Hindlimb muscle (tissue), 1 donor: Measurements from ENCODE around the gene MUC6. TPM values are rescaled to one million over a fixed set of nuclear protein-coding genes. Genes with fewer than 3 reads are reported as not detected.

Experiments
- DNase-seq: peaks from one replicate; pipeline ENCODE4 v3.0.0-alpha.2; 2013
- polyA plus RNA-seq: library from polyadenylated mRNA; unstranded; fragments of 120-200 nt; gene quantifications from one replicate; pipeline ENCODE4 v1.2.1, GENCODE V29; 2013; ENCODE audit not compliant: insufficient read length

The MUC6 gene, protein sequence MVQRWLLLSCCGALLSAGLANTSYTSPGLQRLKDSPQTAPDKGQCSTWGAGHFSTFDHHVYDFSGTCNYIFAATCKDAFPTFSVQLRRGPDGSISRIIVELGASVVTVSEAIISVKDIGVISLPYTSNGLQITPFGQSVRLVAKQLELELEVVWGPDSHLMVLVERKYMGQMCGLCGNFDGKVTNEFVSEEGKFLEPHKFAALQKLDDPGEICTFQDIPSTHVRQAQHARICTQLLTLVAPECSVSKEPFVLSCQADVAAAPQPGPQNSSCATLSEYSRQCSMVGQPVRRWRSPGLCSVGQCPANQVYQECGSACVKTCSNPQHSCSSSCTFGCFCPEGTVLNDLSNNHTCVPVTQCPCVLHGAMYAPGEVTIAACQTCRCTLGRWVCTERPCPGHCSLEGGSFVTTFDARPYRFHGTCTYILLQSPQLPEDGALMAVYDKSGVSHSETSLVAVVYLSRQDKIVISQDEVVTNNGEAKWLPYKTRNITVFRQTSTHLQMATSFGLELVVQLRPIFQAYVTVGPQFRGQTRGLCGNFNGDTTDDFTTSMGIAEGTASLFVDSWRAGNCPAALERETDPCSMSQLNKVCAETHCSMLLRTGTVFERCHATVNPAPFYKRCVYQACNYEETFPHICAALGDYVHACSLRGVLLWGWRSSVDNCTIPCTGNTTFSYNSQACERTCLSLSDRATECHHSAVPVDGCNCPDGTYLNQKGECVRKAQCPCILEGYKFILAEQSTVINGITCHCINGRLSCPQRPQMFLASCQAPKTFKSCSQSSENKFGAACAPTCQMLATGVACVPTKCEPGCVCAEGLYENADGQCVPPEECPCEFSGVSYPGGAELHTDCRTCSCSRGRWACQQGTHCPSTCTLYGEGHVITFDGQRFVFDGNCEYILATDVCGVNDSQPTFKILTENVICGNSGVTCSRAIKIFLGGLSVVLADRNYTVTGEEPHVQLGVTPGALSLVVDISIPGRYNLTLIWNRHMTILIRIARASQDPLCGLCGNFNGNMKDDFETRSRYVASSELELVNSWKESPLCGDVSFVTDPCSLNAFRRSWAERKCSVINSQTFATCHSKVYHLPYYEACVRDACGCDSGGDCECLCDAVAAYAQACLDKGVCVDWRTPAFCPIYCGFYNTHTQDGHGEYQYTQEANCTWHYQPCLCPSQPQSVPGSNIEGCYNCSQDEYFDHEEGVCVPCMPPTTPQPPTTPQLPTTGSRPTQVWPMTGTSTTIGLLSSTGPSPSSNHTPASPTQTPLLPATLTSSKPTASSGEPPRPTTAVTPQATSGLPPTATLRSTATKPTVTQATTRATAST (N-terminal part only)
- 0.10 TPM for polyA plus RNA-seq

DNA sequence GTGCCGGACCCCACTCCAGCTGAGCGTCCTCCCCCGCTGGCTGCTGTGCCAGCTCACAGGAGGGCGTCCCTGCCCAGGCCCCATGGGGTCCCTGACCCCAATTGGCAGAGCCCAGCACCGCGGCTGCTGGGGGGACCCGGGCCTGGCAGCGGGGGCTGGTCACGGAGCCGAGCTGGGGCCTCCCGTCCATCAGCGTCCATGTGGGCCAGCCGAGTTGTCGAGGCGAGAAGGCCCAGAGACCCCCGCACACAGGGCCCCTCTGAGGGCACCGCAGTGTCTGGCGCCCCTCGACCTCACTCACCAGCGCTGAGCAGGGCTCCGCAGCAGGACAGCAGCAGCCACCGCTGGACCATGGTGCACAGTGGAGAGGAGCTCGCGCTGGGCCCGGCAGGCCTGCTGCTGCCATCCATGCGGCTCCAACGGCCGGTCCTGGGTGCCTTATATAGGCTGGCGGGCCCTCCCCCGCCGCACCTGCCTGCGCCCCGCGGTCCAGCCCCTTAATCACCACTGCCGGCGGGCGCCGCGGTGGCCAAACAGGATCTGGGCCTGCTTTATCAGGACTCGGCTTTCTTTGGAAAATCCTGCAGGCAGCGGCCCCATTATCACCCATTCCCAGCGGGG, at the start of gene MUC6:
Gene MUC6 (minus strand): TSS at position 416 of the 621 bp plus-strand sequence. CDS start 63 bp downstream, at position 353.
- no peak for DNase-seq

DNA sequence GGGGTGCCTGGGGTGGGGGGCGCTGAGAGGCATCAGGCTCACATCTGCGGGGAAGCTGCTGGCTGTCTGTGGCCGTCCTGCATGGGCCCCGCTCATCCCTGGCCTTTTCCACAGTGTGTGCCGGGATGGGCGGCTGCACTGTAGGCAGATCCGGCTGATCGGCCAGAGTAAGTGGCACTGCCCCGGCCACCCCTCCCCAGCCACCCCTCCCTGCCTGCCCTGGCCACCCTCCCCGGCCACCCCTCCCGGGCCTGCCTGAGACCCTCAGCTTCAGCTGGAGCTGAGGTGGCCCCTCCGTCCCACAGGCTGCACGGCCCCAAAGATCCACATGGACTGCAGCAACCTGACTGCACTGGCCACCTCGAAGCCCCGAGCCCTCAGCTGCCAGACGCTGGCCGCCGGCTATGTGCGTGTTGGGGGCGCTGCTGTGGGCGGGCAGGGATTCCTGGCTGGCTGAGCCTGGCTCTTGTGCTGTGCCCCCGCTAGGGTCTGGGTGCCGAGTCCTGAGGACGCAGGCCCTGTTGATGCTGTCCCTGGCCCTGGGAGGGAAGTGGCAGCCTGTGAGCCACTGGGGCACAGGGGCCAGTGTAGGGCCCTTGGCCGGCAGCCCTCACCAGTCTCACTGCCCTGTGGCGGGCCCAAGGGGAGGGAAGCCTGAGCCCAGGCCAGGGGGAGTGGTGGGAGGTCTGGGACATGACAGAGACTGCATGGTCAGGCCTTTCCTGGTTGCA, 49.1 kb upstream of the MUC6 start:
- no peak for DNase-seq

DNA sequence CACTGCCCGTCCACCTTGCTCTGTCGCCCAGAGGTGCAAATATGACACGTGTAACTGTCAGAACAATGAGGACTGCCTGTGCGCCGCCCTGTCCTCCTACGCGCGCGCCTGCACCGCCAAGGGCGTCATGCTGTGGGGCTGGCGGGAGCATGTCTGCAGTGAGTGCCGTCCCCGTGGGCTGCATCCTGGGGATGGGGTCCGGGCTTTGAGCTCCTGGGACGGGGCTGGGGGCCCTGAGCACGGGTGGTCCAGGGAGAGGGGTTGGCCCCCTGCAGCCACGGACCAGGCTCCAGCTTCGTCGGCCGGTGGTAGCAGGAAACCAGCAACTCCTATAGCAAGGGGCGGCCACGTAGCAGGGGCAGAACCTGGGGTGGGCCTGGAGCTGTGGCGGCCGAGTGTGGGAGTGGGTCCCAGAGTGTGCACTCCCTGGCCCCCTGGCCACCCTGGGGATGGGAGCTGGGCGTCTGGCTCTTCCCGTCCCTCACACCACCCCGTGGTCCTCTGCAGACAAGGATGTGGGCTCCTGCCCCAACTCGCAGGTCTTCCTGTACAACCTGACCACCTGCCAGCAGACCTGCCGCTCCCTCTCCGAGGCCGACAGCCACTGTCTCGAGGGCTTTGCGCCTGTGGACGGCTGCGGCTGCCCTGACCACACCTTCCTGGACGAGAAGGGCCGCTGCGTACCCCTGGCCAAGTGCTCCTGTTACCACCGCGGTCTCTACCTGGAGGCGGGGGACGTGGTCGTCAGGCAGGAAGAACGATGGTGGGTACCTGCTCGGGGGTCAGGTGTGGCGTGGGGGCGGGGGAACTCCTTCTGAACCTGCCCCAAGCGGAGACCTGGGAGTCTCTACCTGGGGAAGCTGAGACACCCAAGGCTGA, 48.3 kb upstream of the MUC6 start:
- DNase-seq, result no peak

DNA sequence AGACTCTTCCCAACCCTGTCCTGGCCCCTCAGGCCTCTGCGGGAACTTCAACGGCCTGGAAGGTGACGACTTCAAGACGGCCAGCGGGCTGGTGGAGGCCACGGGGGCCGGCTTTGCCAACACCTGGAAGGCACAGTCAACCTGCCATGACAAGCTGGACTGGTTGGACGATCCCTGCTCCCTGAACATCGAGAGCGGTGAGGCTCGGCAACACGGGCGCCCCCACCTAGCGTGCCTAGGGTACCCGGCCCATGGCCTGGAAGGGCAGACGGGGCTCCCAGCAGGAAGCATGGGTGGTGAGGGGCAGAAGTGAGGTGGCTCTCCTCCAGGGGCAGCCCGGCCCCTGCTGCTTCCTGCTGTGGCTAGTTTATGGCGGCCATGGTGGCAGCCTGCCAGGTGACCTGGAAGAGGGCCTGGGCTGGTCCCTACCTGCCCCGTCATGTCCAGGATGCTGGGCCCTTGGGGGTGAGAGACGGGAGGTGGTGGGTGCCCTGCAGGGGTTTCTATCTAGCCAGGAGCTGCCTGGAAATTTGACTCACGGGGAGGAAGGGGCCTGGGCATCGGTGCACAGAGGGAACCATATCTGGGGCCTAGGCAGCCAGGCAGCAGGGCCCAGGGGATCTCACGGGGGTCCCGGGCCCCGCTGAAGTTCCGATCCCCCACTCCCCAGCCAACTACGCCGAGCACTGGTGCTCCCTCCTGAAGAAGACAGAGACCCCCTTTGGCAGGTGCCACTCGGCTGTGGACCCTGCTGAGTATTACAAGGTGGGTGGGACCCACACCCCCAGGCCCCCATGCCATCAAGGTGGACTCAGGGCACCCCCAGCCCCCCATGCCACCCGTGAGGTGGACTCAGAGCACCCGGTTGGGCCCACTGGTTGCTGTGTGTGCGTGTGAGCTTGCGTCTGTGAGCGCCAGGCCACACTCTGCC, 47.4 kb upstream of the MUC6 start:
- no peak for DNase-seq

DNA sequence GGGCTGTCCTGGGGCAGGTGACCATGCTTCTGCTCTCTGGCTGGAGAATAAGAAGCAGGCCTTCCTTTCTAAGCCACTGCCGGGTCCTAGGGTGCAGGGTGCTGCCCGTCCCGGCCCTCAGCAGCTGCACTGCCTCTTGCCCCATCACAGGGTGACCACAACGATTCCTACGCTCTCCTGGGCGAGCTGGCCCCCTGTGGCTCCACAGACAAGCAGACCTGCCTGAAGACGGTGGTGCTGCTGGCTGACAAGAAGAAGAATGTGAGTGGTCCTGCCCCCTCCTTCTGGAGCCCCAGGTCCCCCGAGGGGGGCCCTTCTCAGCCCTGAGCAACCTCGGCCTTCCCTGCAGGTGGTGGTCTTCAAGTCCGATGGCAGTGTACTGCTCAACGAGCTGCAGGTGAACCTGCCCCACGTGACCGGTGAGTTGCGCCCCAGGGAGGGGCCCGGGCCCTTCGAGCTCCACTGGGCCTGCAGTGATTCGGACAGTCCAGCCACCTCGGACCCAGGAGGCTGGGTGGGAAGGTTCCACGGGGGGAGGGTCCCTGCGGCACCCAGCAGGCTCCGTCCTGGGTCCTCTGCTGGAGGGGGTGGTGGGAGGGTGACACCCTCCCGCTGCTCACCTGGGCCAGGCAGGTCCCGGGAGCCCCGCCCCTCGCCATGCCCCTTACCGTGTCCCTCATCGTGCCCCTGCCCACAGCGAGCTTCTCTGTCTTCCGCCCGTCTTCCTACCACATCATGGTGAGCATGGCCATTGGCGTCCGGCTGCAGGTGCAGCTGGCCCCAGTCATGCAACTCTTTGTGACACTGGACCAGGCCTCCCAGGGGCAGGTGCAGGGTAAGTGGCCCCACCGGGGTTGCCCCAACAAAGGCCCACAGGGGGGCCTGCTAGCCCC, 46.5 kb upstream of the MUC6 start:
- no peak for DNase-seq

DNA sequence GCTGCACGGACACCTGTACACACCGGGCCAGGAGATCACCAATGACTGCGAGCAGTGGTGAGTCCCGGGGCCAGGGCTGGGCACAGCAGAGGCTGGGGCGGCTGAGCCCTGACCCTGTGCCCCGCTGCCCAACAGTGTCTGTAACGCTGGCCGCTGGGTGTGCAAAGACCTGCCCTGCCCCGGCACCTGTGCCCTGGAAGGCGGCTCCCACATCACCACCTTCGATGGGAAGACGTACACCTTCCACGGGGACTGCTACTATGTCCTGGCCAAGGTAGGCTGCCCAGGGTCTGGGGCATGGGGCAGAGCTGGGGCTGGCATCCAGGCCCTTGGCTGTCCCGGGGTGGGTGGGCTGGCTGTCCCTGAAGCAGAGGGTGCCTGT, 45.8 kb upstream of the MUC6 start:
- no peak for DNase-seq

DNA sequence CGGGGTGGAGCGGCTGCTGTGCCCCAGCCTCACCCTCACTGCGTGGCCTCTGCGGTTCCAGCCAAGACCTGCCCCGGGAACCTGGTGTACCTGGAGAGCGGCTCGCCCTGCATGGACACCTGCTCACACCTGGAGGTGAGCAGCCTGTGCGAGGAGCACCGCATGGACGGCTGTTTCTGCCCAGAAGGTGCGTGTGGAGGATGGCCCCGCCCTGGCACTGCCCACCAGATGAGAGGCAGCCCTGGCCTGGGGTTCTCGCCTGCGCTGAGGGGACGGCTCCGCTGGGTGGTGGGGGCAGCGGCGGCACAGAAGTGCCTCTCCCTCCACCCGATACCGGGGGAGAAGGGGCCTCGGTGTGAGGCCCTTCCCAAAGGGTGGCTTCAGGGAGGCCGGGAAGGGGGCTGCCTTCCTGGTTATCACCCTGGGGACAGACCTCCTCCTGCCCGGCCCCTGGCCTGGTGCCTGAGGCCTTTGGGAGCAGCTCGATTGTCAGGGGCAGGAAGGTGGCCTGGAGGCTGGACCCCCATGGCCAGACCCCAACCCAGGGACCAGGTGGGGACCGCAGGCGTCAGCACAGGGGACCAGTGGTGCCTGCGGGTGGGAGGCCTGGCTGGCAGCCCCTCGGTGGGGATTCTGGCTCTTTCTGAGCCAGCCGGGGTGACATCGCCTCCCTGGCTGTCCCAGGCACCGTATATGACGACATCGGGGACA, 45.2 kb upstream of the MUC6 start:
- DNase-seq, result no peak

DNA sequence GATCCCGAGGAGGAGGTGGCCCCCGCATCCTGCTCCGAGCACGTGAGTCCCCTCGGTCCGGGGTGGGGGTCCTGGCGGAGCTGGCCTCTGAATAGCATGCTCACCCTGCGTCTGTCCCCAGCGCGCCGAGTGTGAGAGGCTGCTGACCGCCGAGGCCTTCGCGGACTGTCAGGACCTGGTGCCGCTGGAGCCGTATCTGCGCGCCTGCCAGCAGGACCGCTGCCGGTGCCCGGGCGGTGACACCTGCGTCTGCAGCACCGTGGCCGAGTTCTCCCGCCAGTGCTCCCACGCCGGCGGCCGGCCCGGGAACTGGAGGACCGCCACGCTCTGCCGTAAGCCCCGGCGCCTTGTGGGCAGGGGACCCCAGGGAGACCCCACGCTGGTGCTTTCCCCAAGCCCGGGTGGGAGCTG, 41.7 kb upstream of the MUC6 start:
- no peak for DNase-seq

DNA sequence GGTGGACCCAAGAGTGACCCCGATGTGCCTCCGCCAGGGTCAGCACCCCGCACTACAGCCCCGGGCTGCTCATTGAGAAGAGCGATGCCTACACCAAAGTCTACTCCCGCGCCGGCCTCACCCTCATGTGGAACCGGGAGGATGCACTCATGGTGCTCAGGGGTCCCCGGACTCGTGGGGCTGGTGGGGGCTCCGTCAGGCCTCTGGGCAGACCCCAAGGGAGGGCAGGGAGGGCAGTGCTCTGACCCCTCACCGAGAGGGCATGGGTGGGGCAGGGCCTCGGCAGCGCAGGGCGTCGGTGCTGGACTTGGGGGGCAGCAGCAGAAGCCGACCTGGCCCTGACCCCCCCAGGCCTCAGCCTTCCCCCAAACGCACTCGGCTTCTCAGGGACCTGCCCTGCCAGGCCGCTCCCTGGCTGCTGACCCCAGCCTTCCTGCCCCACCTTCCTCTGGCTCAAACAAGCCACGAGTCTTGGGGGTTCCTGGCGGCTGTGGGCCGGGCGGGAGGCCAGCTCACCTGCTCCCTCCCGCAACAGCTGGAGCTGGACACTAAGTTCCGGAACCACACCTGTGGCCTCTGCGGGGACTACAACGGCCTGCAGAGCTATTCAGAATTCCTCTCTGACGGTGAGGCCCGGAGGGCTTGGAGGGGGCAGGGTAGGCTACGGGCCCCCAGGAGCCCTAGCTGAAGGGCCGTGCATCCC, 41.0 kb upstream of the MUC6 start:
- no peak for DNase-seq

DNA sequence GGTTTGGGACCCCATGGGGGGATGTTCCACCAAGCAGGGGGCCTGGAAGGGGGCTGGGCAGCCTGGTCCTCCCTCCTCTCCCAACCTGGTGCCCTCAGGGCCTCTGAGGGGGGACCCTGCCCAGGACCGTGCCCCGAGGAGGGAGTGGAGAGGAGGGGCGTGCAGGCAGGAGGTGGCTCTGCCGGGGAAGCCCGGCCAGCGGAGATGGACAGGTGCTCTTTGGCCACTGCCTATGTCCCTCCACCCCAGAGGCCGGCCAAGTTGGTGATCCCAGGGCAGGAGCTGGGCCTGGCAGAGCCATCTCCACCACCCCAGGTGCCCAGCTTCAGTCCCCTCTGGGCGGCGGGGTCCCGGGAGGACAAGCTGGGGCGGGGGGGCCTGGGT, 40.5 kb upstream of the MUC6 start:
- no peak for DNase-seq

DNA sequence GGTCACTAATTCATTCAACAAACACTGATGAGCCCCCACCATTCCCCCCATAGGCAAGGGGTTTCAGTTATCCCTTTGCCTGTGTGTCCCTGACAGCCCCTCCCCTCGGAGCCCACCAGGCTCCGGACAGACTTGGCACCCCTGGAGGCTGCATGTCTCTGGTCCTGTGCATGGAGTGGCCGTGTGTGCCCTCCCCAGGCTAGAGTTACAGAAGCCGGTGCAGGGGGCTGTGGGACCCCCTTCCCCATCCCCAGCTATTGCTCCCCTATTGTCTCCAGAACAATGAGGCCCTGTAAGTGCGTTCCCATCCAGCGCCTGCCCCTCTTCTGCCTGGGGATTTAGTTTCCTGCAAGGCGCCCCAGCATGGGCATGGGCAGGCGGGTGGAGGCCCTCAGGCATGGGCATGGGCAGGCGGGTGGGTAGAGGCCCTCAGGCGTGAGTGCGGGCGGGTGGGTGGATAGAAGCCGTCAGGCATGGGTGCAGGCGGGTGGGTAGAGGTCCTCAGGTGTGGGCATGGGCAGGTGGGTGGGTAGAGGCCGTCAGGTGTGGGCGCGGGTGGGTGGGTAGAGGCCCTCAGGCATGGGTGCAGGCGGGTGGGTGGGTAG, 39.6 kb upstream of the MUC6 start:
- no peak for DNase-seq

DNA sequence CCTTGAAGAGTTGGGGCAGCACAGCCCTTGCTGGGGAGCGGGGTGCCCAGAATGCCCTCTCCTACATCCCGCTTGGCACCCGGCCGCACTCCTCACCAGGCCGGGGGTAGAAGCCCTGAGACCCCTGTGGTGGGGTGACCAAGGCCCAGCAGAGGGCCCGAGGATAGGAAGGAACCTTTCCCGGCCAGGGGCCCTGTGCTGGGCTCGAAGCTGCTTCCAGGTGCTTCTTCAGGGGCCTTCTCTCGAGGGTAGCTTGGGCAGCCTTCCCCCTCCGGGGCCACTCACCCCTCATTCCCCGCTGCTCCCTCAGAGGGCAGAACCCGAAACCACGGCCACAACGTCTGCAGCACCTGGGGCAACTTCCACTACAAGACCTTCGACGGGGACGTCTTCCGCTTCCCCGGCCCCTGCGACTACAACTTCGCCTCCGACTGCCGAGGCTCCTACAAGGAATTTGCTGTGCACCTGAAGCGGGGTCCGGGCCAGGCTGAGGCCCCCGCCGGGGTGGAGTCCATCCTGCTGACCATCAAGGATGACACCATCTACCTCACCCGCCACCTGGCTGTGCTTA, 38.9 kb upstream of the MUC6 start:
- no peak for DNase-seq

DNA sequence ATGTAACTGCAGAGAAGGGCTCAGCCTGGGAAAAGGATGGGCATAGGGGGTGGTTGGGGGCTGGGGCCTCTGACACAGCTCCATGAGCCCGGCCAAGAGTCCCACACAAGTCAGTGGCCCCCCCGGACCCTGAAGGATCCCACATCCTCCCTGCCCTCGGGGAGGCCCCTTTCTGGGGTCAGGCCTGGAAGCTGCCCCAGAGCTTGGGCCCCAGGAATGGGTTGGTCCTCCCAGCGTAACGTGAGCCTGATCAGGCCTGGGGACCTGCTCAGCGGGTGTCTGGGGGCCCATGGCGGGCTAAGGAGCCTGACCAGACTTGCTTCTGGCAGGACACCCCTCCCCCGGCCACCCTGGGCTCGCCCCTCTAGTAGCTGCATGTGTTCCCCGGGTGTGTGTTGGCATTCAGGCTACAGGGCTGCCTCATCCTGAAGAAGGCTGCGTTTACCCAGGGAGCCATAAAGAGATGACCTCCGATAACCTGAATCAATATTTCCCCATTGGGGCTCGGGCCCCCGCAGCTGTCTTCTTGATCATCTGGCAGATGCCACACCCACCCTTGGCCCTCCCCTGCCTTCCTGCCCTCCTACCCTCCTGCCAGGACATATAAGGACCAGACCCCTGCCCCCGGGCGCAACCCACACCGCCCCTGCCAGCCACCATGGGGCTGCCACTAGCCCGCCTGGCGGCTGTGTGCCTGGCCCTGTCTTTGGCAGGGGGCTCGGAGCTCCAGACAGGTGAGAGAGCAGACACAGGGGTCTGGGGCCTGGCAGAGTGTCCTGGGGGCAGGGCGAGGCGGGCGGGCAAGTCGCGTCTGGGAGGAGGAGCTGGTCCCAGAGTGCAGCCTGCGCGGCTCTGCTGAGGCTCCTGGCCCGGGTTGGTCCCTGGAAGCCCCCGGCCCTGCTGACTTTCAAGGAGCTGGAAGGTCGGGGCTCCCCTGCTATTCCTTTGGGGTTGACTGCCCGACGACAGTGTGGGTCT, 38.0 kb upstream of the MUC6 start, which contains the start of gene MUC2:
Gene MUC2 (plus strand): TSS at position 631 of the 978 bp plus-strand sequence.
- DNase-seq, result no peak

DNA sequence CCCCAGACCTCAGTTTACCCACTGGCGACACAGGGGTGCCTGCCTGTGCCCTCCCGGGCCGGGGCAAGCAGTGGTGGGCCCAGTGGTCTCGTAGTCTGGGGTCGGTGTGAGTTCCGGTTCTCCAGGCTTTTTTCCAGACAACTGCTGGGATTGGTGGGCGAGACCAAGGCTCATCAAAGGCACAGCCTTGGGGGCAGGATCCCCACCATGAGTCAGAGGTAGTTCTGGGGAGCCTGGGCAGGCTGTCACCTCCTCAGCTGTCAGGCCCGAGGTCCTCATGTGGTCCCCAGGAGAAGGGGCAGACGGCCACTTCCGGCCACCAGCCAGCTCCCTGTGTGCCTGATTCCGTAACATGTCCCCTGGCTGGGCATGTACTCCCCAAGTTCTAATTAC, 37.3 kb upstream of the MUC6 start:
- DNase-seq, result no peak

DNA sequence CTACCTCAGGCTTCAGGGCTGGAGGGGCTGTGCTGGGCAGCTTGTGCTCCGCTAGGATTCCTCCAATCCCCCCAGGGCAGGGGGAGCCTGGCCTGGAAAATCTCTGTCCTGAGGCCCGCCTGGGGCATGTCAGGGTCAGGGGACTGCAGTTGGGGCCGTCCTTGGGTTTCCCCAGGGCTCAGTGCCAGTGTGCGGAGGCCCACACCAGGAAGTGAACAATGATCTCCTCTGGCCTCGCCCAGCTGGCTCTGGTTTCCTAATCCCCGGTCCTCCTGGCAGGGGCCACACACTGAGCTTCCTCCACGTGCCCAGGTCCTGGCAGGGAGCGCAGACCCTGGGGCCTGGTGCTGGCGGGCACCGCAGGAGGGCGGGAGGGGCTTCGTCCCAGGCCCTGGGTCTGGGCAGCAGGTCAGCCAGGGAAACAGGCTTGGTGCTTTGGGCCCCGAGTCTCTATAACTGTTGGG, 36.8 kb upstream of the MUC6 start:
- DNase-seq, result peak; percentile 46
